ENCODE measurements around the gene AMPD2. TPM values are rescaled to one million over a fixed set of nuclear protein-coding genes. Genes with fewer than 3 reads are reported as not detected.

The AMPD2 gene
- total and polyA plus RNA-seq, 2 donors (not counting 3 experiments of a cell fraction or from before 2014, with no cell fraction given) = 69.4 TPM

DNA sequence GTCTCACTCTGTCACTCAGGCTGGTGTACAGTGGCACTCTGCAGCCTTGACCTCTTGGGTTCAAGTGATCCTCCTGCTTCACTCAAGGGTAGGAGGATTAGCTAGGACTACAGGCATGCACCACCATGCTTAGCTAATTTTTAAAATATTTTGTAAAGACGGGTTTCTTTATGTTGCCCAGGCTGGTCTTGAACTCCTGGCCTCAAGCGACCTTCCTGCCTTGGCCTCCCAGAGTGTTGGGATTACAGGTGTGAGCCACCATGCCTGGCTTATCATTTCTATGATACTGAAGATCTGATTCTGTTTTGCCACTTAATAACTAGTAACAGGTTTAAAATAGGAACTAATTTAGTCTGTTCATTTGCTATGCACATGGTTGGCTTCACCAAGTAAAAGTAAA, 37.6 kb upstream of the AMPD2 start:
- Histone ChIP-seq H2AFZ (ENCODE audit: low read depth, low read length) (no peak overlapping the region), H3K9me3 (replicated peaks; ENCODE audit: control insufficient read depth, insufficient read depth, low read length) (no peaks in the 10 kb centered on the region), H3K4me1 (ENCODE audit: control insufficient read depth, extremely low read depth, insufficient read depth, low read length) (peaks cover 20% of the 10 kb centered on the region), H3K27ac (ENCODE audit: insufficient read depth, low read depth, low read length) (peak overlapping the region; percentile 31), H3K79me2 (ENCODE audit: control insufficient read depth, insufficient read depth, low read length) (peaks cover 25% of the 10 kb centered on the region), H3K36me3 (ENCODE audit: control insufficient read depth in 2 of 2, extremely low read depth in 1 of 2, insufficient read depth in 2 of 2, low read length in 2 of 2) (peaks cover 3 to 26% of the 10 kb centered on the region in 2 experiments), H3K27me3 (ENCODE audit: control insufficient read depth in 2 of 2, insufficient read depth in 2 of 2, low read length in 2 of 2) (no peaks in the 10 kb centered on the region), H3K9ac (replicated peaks; ENCODE audit: extremely low read depth, insufficient read depth, low read length) (no peak overlapping the region), H3K4me3 (replicated peaks in 1 of 3; ENCODE audit: insufficient read depth in 1 of 3, low read depth in 1 of 3, low read length in 3 of 3) (no peak overlapping the region), H3K9me1 (replicated peaks; ENCODE audit: control insufficient read depth, extremely low read depth, insufficient read depth, low read length) (no peaks in the 10 kb centered on the region), H3K4me2 (ENCODE audit: insufficient read depth, low read length) (no peak overlapping the region), H4K20me1 (replicated peaks; ENCODE audit: control insufficient read depth, extremely low read depth, insufficient read depth, low read length) (no peaks in the 10 kb centered on the region)
- no peak for TF ChIP-seq JUN (IDR thresholded peaks at IDR 0.05; ENCODE audit: borderline replicate concordance, insufficient read depth, insufficient read length, low read depth)
- no peak for TF ChIP-seq GATA2 (IDR thresholded peaks at IDR 0.05; ENCODE audit: insufficient read depth, insufficient read length, low read depth, low read length)
- TF ChIP-seq EZH2 (IDR thresholded peaks at IDR 0.05; ENCODE audit: borderline replicate concordance, low read depth, low read length, severe bottlenecking) = no peak
- TF ChIP-seq FOS (IDR thresholded peaks at IDR 0.05; ENCODE audit: borderline replicate concordance, insufficient read depth, low read length) = no peak
- TF ChIP-seq MYC (IDR thresholded peaks at IDR 0.05; ENCODE audit: low read depth, low read length) = no peak
- TF ChIP-seq POLR2A (IDR thresholded peaks at IDR 0.05; ENCODE audit: low read depth, low read length) = no peak
- TF ChIP-seq POLR2AphosphoS5 (IDR thresholded peaks at IDR 0.05; ENCODE audit: insufficient read depth, low read depth, low read length) = no peak
- TF ChIP-seq, protein P1, sequence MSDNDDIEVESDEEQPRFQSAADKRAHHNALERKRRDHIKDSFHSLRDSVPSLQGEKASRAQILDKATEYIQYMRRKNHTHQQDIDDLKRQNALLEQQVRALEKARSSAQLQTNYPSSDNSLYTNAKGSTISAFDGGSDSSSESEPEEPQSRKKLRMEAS (IDR thresholded peaks at IDR 0.05; ENCODE audit: insufficient read depth, insufficient read length) = no peak
- TF ChIP-seq, protein P2, sequence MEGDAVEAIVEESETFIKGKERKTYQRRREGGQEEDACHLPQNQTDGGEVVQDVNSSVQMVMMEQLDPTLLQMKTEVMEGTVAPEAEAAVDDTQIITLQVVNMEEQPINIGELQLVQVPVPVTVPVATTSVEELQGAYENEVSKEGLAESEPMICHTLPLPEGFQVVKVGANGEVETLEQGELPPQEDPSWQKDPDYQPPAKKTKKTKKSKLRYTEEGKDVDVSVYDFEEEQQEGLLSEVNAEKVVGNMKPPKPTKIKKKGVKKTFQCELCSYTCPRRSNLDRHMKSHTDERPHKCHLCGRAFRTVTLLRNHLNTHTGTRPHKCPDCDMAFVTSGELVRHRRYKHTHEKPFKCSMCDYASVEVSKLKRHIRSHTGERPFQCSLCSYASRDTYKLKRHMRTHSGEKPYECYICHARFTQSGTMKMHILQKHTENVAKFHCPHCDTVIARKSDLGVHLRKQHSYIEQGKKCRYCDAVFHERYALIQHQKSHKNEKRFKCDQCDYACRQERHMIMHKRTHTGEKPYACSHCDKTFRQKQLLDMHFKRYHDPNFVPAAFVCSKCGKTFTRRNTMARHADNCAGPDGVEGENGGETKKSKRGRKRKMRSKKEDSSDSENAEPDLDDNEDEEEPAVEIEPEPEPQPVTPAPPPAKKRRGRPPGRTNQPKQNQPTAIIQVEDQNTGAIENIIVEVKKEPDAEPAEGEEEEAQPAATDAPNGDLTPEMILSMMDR (IDR thresholded peaks at IDR 0.05; ENCODE audit: extremely low read depth in 1 of 2, insufficient read depth in 1 of 2, low read depth in 1 of 2, low read length in 2 of 2) = no peak
- no peak for FAIRE-seq
- POLR2A ChIA-PET = no interaction called here
- DNase-seq (ENCODE audit: low read depth, low spot score) = no peak
- no TSS peak for BruUV-seq (replicated peaks)
- dilution Hi-C loops (cut with MboI; ENCODE audit: extremely low pct_ligation_motif_present, low sequenced_read_pairs) = no loop called here
- CTCF ChIA-PET = interaction anchor here (3.3 kb wide), 1 partner anchor 48 kb away, joined by 11 read pairs; no protein-coding TSS in a partner anchor
- intact Hi-C loops (cut with micrococcal nuclease) = loop anchor here (5.0 kb wide), 1 partner anchor 35 kb away; the partner anchor contains the start of genes AMPD2 and GNAT2
